ENCODE results near the gene PCDH18. TPM values are rescaled to one million over a fixed set of nuclear protein-coding genes. Genes with fewer than 3 reads are reported as not detected.

PCDH18 gene
- total RNA-seq (2016; rRNA removed; fragmentation: Illumina TruSeq; extraction: Trizol) = not detected in 2 replicates
- total RNA-seq (2016; cell fraction: cytosol; rRNA removed; fragmentation: Illumina TruSeq; extraction: Trizol; ENCODE audit: low read depth) = not detected in 2 replicates
- total RNA-seq (2016; cell fraction: insoluble cytoplasmic fraction; rRNA removed; fragmentation: Illumina TruSeq; extraction: Trizol) = not detected in 2 replicates
- total RNA-seq (2016; cell fraction: membrane; rRNA removed; fragmentation: Illumina TruSeq; extraction: Trizol) = not detected in 2 replicates
- not detected in 2 replicates for total RNA-seq (2016; cell fraction: nucleus; rRNA removed; fragmentation: Illumina TruSeq; extraction: Trizol)
- polyA plus RNA-seq (2011; rRNA removed) = not detected in 2 replicates
- not detected in 2 replicates for polyA plus RNA-seq (2011; cell fraction: cytosol; rRNA removed)
- not detected in 2 replicates for polyA plus RNA-seq (2011; cell fraction: nucleus; rRNA removed)
- not detected in 2 replicates for polyA plus RNA-seq (2012)
- polyA plus RNA-seq (2016; cell fraction: cytosol; fragmentation: Illumina TruSeq; extraction: Trizol; ENCODE audit: low read depth) = not detected in 2 replicates
- polyA plus RNA-seq (2016; cell fraction: insoluble cytoplasmic fraction; fragmentation: Illumina TruSeq; extraction: Trizol; ENCODE audit: low read depth) = not detected in 2 replicates
- not detected in 2 replicates for polyA plus RNA-seq (2016; cell fraction: membrane; fragmentation: Illumina TruSeq; extraction: Trizol; ENCODE audit: low read depth)
- not detected in 2 replicates for polyA plus RNA-seq (2016; cell fraction: nucleus; fragmentation: Illumina TruSeq; extraction: Trizol; ENCODE audit: insufficient read depth, low read depth)
- polyA minus RNA-seq (2011; rRNA and poly(A)+ RNA removed; ENCODE audit: low replicate concordance) = not detected in 2 replicates
- polyA minus RNA-seq (2011; cell fraction: cytosol; rRNA and poly(A)+ RNA removed) = not detected in 2 replicates
- polyA minus RNA-seq (2011; cell fraction: nucleus; rRNA and poly(A)+ RNA removed) = not detected in 2 replicates
- Bru-seq, nascent RNA = not detected
- not detected for BruChase-seq, experiment 1, labeled RNA remaining after a 6-hour chase
- percentile 7 among the genes with signal in this experiment for BruChase-seq, experiment 2, labeled RNA remaining after a 2-hour chase
- long read RNA-seq, experiment 1 = 0 reads
- long read RNA-seq, experiment 2 = 0 reads

- no peaks in the 10 kb centered on the region for H3K79me2 ChIP-seq (ENCODE audit: insufficient read depth, low read length)
- WGBS (ENCODE audit: low lambda C conversion rate) = 1% methylated on average over 28 of the region's 28 CpGs
- H3K36me3 ChIP-seq (replicated peaks in 1 of 2; ENCODE audit: control insufficient read depth in 1 of 2, insufficient read depth in 2 of 2, low read length in 2 of 2) = no peaks in the 10 kb centered on the region
- in situ Hi-C loops (cut with HindIII; ENCODE audit: extremely low pct_ligation_motif_present, low pct_unique_long_range_greater_than_20kb) (no loop called here), intact Hi-C loops (cut with micrococcal nuclease; ENCODE audit: unreplicated experiment) (no loop called here)
- DNase-seq (ENCODE audit: low spot score) (no peak), FAIRE-seq (no peak), ATAC-seq (no peak; the same call in 2 of the 3 replicates)
- no TSS peak for BruUV-seq (replicated peaks)
- ChIA-PET POLR2A (no interaction called here), CTCF (ENCODE audit: low intra/inter-chr PET ratio, low total read pairs) (no interaction called here)
- H3K27ac ChIP-seq (ENCODE audit: extremely low read length, insufficient read depth, low read length) = no peak within 1 kb of the TSS
- no peak within 1 kb of the TSS for H3K4me3 ChIP-seq (replicated peaks in 1 of 3; ENCODE audit: insufficient read depth in 1 of 3, low read depth in 2 of 3, low read length in 3 of 3)
- H3K4me2 ChIP-seq (ENCODE audit: low read depth, low read length) = no peak within 1 kb of the TSS
- no peaks in the 10 kb centered on the region for H3K9me3 ChIP-seq (ENCODE audit: low read length)
- H3K4me1 ChIP-seq (ENCODE audit: insufficient read depth, low read length) = no peaks in the 10 kb centered on the region
- H4K20me1 ChIP-seq (ENCODE audit: insufficient read depth, low read length) = no peaks in the 10 kb centered on the region
- no peak within 1 kb of the TSS for H2AFZ ChIP-seq (ENCODE audit: low read length)
- H3K9ac ChIP-seq (ENCODE audit: insufficient read depth, low read depth, low read length) = no peak within 1 kb of the TSS
- peaks cover 0 to 3% of the 10 kb centered on the region in 2 experiments; a peak in 1 of 5 replicates for H3K27me3 ChIP-seq (ENCODE audit: control insufficient read depth in 1 of 2, insufficient read depth in 2 of 2, low read length in 2 of 2)
- no peak for TF ChIP-seq TEF (CRISPR knock-in tag; IDR thresholded peaks at IDR 0.05)
- TF ChIP-seq ASH2L (IDR thresholded peaks at IDR 0.05; ENCODE audit: insufficient read length, low read depth, low read length) = no peak
- no peak for TF ChIP-seq ZBTB40 (IDR thresholded peaks at IDR 0.05)
- TF ChIP-seq ZBTB40 (CRISPR knock-in tag; IDR thresholded peaks at IDR 0.05) = no peak
Observed at GRCh38 chr4:137531986-137532868, at the start of gene PCDH18. PCDH18 (minus strand) TSS chr4:137532494; CDS start chr4:137532088, 406 bp downstream.
